ENCODE data around the gene AQP12B.

DNA sequence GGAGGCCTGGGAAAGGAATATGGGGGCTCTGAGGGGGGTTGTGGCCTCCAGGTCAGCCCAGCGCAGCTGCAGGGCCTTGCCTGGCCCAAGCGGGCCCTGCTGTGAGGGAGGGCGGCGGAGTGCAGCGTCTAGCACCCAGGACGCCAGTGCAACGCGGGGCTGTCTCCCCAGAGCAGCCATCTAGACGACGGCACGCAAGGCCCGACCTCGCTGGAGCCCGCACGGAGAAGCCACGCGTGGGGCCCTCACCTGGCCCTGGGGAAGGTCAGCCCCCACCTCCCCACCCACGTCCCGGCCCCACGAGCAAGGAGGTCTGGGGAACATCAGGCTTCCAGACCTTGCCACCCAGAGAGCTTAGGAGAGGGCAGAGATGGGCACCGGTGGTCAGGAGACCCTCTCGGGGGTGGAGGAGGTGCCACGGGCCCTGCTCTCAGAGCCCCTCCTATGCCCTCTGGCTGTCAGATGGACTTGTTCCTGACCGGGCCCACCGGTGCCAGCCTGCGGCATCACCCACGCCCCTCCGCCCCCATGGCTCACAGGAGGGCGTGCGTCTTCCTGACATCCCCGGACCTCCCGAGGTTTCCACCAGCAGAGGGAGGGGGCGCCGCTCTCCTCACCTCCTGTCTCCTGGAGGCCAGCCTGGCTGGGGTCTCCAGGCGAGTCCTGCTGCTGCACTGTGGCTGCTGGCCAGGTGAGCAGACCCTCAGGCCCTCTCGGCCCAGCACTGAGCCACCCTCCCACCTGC is 40.5 kb downstream of the AQP12B start:
- TF ChIP-seq OSR1 (CRISPR knock-in tag; IDR thresholded peaks at IDR 0.05) (no peak), PPARA (CRISPR knock-in tag; IDR thresholded peaks at IDR 0.05; ENCODE audit: borderline replicate concordance) (no peak)

Measured in SK-N-SH treated with all-trans-retinoic acid at 6 μM for 48 hours (cell line).